GM19372 (cell line): ENCODE measurements around the gene SCYGR2.
"Not testable (repeated sequence)": the region's sequence is repeated elsewhere in the genome, so short reads cannot be mapped to it uniquely, and the experiment has no call there.

ENCODE experiments used
- ATAC-seq: cut with Tn5 transposase; IDR thresholded peaks from one replicate; pipeline ENCODE4 v1.9.1; 2021; ENCODE audit warnings: mild to moderate bottlenecking, low read depth, moderate library complexity; ENCODE audit not compliant: unreplicated experiment

SCYGR2 gene, protein sequence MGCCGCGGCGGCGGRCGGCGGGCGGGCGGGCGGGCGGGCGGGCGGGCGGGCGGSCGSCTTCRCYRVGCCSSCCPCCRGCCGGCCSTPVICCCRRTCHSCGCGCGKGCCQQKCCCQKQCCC

GRCh38 chr2:227598835-227599503 lies at the start of gene SCYGR2:
Gene SCYGR2, plus strand, starts transcription at chr2:227598893. Its CDS starts 0 bp downstream, at chr2:227598893.
- ATAC-seq: not testable (repeated sequence)

DNA sequence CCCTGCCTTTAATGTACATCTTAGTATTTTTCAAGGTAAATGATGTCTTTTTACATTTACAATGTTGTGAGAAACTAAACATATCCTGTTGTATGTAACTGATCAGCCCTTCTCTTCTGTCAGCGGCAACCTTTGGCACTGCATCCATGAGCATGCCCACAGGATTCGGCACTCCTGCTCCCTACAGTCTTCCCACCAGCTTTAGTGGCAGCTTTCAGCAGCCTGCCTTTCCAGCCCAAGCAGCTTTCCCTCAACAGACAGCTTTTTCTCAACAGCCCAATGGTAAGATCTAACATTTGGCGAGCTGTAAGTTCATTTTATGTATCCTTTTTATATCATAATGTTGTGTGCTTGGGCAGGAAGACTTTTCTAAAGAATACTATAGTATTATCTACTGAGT lies 46.9 kb upstream of the SCYGR2 start:
- ATAC-seq: no peak

DNA sequence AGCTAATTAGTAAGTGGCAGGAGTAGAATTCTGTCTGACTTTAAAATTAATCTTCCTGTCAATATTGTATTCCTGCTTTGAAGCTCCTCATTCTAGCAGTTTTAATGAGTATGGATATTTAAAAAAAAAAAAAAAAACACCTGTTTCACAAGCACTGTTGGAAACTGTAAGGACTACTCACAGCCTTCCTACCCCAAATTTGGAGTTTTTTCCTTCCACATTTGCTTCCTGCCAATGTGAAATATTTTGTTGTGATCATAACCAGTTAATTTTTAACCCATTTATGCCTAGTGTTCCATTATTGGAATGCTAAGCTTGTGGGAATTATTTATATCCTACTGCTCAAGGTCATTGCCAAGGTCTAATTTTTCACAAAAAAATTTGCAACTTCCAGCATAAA lies 36.1 kb upstream of the SCYGR2 start:
- no peak for ATAC-seq

DNA sequence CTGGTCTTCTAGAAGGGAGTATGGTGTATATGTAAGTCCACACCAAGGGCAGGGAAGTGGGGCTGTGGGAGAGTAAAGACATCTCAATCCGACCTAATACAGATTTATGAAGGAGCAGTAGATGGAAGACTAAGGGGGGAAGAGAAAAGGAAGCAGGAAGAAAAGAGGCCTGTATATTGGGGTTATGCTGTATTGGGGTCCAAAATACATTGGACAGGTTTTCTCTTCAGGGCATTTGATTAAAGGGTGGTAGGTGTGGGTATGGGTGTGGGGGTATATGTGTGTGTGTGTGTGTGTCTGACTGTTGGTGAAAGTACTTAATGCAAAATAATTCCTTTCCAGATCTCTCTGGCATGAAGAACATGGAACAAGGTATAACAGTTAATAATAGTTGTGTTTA lies 33.6 kb upstream of the SCYGR2 start:
- ATAC-seq: no peak

DNA sequence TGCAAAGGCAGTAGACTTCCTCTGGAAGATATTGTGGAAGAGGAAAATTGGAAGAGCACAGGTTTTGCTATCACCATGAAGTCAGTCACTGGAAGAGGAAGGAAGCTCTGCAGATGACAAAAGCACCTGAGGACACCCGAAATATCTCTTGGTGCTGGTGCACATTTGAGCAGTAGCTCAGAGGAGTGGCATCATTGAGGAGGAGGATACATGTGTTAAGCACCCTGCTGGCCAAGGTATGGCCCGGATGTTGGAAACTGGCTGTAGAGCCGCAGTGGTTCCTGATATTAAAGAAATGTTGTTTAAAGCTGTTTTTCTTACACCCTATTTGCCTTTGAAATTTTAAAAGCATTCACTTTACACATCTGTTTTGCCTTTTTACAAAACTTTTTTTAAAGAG lies 32.7 kb upstream of the SCYGR2 start:
- ATAC-seq: no peak

- no peak for ATAC-seq
Measured at GRCh38 chr2:227568852-227569169, 29.9 kb upstream of the SCYGR2 start.

DNA sequence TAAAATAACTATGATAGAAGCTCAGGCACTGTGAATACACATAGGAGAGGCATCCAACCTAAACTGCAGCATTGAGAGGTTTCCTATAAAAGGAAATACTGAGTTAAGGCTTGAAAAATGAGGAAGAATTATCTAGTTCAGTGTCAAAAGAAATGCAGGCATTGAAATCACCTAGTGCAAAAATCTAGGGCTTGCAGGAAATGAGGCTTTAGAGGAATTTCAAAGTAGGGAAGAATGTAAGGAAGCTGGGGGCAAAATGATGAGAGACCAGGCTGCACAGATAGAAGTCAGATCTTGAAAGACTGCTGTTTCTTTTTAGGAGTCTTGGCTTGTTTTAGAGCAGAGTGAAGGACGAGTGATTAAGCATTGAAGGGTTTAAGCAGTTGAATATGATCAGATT lies 28.1 kb upstream of the SCYGR2 start:
- ATAC-seq: no peak

GRCh38 chr2:227576110-227576509 lies 22.6 kb upstream of the SCYGR2 start:
- no peak for ATAC-seq

- ATAC-seq: no peak
Measured at GRCh38 chr2:227576812-227577211, 21.9 kb upstream of the SCYGR2 start.

- no peak for ATAC-seq
Measured at GRCh38 chr2:227577555-227577954, 21.1 kb upstream of the SCYGR2 start.

DNA sequence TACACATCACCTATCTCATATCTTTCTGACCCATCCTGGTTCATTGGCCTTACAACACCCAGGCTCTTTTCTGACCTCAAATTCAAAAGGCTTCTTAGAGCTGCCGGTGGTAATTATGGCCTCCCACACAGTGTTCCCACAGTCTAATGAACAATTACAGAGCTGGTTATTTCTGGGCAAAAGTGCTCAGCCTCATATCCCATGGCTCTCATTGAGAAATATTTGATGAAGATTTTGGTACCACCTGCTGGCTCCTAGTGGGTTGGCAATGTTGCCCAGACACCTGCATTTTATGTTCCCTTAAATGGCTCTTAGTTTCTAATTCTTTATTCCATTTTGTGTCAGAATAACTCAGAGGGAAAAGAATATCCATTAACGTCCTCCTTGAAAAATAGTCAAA lies 20.1 kb upstream of the SCYGR2 start:
- ATAC-seq: no peak

GRCh38 chr2:227579791-227580190 lies 18.9 kb upstream of the SCYGR2 start:
- ATAC-seq: no peak

DNA sequence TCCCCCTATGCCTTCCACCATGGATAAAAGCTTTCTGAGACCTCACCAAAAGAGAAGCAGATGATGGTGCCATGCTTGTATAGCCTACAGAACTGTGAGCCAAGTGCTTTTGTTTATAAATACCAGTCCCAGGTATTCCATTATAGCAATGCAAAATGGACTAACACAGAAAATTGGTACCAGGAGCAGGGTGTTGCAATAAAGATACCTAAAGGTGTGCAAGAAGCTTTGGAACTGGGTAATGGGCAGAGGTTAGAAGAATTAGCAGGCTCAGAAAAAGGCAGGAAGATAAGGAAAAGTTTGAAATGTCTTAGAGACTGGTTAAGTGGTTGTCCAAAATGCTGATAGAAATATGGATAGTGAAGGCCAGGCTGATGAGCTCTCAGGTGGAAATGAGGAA lies 16.3 kb upstream of the SCYGR2 start:
- ATAC-seq: no peak

DNA sequence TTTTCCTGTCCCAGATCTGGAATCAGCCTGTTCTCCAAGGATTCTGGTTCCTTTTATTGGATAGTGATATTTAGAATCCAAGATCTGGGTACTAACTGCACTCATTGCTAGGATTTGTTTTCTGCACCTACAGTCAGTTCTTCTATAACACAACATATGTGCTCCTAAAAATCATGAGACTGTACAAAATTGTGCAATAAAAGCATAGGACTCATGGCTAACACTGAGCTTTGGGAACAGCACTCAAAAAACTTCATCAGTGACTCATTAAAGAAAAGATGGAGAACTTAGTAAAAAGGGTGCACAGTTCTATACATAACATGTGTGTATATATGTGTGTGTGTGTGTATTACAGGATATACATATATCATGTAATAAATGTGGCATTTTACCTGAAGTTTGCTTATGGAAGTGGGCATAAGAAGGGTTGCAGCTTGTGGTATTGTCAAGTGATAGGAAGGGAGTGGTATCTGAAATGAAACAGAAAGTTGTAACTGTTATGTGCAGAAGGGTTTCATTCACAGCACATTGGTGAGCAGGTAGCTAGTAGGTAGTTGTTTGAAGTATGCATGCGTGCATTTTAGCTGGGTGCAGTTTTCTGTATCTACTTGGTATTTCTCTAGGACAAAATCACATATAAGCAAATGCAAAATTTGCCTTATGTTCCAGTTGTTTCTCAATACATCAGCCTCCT lies 5.9 kb upstream of the SCYGR2 start:
- ATAC-seq: no peak

- ATAC-seq: no peak
Measured at GRCh38 chr2:227595797-227596196, 2.9 kb upstream of the SCYGR2 start.

DNA sequence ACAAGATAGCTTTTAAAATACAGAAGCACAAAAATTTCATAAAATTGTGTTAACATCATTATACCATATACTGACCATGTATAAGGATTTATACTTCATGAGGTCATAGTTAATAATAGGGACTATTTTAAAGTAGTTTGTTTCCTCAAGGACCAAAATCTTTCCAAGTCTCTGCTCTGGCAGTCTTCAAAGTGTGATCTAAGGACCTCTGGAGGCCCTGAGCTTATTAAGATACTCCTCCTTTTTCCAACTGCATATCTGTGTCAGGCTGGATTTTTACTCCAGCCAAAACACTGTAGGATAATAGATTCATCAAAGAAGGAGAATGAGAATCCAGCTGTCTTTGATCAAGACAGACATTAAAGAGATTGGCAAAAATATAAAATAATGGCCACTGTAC lies 1.7 kb upstream of the SCYGR2 start:
- no peak for ATAC-seq

DNA sequence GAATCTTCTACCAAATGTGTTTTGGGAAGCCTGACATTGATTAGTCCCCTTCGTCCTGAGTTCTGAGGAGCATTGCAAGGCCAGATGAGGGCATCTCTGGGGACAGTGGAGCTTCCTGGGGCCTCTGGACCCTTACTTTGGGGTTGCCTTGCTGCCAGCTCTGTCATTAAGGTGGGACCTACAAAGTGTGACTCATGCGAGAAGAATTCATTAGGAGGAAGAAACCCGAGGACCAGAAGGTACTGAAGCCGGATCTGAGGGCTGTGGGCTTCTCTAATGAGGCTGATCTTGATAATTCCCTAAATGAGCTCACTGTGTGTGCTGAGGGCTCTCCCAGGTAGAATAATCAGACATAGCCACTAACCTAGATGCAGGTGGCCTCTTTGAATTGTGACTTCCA lies 695 bp upstream of the SCYGR2 start:
- no peak for ATAC-seq

- ATAC-seq: no peak
Measured at GRCh38 chr2:227602358-227602757, 3.7 kb downstream of the SCYGR2 start.

- ATAC-seq: no peak
Measured at GRCh38 chr2:227606476-227606875, 7.8 kb downstream of the SCYGR2 start.

DNA sequence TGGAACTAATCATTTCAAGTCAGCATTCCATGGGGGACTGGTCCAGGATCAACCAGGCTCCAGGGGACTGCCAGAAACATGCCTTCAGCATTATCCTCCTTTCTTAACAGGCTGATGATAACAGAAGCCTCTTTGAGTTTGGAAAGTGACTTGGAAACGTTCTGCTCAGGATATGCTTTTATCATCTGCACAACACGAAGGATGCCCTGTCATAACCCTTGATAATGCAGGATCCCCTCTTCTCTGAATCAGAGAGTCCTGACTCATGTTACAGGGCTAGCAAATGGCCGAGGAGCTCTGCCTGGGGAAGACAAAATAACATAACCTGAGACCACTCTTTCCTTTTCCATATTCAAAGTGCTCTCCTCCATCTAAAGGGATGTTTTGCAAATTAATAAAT lies 9.2 kb downstream of the SCYGR2 start:
- ATAC-seq: no peak

GRCh38 chr2:227608561-227609338 lies 10.1 kb downstream of the SCYGR2 start:
- ATAC-seq: no peak
